ENCODE results near the gene PLA2G12B. TPM values are rescaled to one million over a fixed set of nuclear protein-coding genes. Genes with fewer than 3 reads are reported as not detected.
"Not testable (repeated sequence)": the region's sequence is repeated elsewhere in the genome, so short reads cannot be mapped to it uniquely, and the experiment has no call there.

The PLA2G12B gene
- polyA plus RNA-seq, 4 donors: 18.7 to 73.9 (median 36.8) TPM

GRCh38 chr10:72917201-72917600, 37.4 kb downstream of the PLA2G12B start:
- not testable (repeated sequence) for H3K4me3 ChIP-seq (ENCODE audit: low read depth in 1 of 3, low read length in 3 of 3); FAIRE-seq; DNase-seq; H3K27me3 ChIP-seq (ENCODE audit: control insufficient read depth in 3 of 3, insufficient read depth in 3 of 3, low read length in 3 of 3); H3K27ac ChIP-seq (ENCODE audit: low read depth in 1 of 3, low read length in 2 of 3); H3K4me1 ChIP-seq (ENCODE audit: control insufficient read depth in 3 of 3, insufficient read depth in 2 of 3, low read depth in 1 of 3, low read length in 2 of 3); H3K9me3 ChIP-seq (ENCODE audit: control insufficient read depth in 2 of 2, insufficient read depth in 1 of 2, low read depth in 1 of 2, low read length in 1 of 2); H3K36me3 ChIP-seq (ENCODE audit: control insufficient read depth in 3 of 3, insufficient read depth in 2 of 3, low read depth in 1 of 3, low read length in 3 of 3)
- WGBS, 3 donors: 72 to 93% (median 83%) methylated on average over 3 of the region's 3 CpGs

- Histone ChIP-seq H3K27ac (ENCODE audit: low read depth in 1 of 3, low read length in 2 of 3) (no peak overlapping the region), H3K4me1 (ENCODE audit: control insufficient read depth in 3 of 3, insufficient read depth in 2 of 3, low read depth in 1 of 3, low read length in 2 of 3) (no peaks in the 10 kb centered on the region), H3K9me3 (ENCODE audit: control insufficient read depth in 2 of 2, insufficient read depth in 1 of 2, low read depth in 1 of 2, low read length in 1 of 2) (no peaks in the 10 kb centered on the region), H3K4me3 (ENCODE audit: low read depth in 1 of 3, low read length in 3 of 3) (no peak overlapping the region), H3K36me3 (ENCODE audit: control insufficient read depth in 3 of 3, insufficient read depth in 2 of 3, low read depth in 1 of 3, low read length in 3 of 3) (peaks cover 0 to 1% (median 0%) of the 10 kb centered on the region in 3 donors), H3K27me3 (ENCODE audit: control insufficient read depth in 3 of 3, insufficient read depth in 3 of 3, low read length in 3 of 3) (no peaks in the 10 kb centered on the region)
- 83 to 92% (median 91%) methylated on average over 7 of the region's 7 CpGs for WGBS, 3 donors
- DNase-seq: no peak
- no peak for FAIRE-seq
Measured at GRCh38 chr10:72913287-72913686, 41.3 kb downstream of the PLA2G12B start.

DNA sequence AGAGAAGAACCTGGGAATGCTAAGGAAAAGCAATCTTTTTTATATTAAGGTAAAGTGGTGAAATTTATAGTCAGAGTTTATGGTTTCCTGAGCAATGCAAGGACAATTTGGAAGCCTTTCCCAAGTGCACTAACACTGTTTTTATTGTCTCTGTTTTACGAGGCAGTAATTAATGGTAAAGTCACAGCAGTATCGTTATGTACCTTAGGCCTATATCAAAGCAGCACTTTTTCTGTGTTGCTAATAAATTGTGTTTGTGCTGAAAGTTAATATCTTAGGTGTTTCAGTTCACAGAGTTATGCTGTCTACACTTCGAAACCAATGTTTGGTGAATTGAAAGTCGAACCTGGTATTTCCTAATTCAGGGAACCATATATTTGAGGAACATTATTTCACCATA, 41.9 kb downstream of the PLA2G12B start:
- DNase-seq: no peak
- no peaks in the 10 kb centered on the region for H3K4me1 ChIP-seq (ENCODE audit: control insufficient read depth in 3 of 3, insufficient read depth in 2 of 3, low read depth in 1 of 3, low read length in 2 of 3)
- no peaks in the 10 kb centered on the region for H3K27me3 ChIP-seq (ENCODE audit: control insufficient read depth in 3 of 3, insufficient read depth in 3 of 3, low read length in 3 of 3)
- WGBS, 3 donors: 29 to 64% (median 56%) methylated on average over 4 of the region's 4 CpGs
- no peak for FAIRE-seq
- peaks cover 0 to 1% (median 0%) of the 10 kb centered on the region in 3 donors for H3K36me3 ChIP-seq (ENCODE audit: control insufficient read depth in 3 of 3, insufficient read depth in 2 of 3, low read depth in 1 of 3, low read length in 3 of 3)
- no peak overlapping the region for H3K27ac ChIP-seq (ENCODE audit: low read depth in 1 of 3, low read length in 2 of 3)
- no peak overlapping the region for H3K4me3 ChIP-seq (ENCODE audit: low read depth in 1 of 3, low read length in 3 of 3)
- no peaks in the 10 kb centered on the region for H3K9me3 ChIP-seq (ENCODE audit: control insufficient read depth in 2 of 2, insufficient read depth in 1 of 2, low read depth in 1 of 2, low read length in 1 of 2)

- H3K4me3 ChIP-seq (ENCODE audit: low read depth in 1 of 3, low read length in 3 of 3): no peak overlapping the region
- DNase-seq (no peak), FAIRE-seq (no peak)
- H3K9me3 ChIP-seq (ENCODE audit: control insufficient read depth in 2 of 2, insufficient read depth in 1 of 2, low read depth in 1 of 2, low read length in 1 of 2): no peaks in the 10 kb centered on the region
- WGBS, 3 donors: 93 to 96% (median 93%) methylated on average over 2 of the region's 2 CpGs
- no peaks in the 10 kb centered on the region for H3K4me1 ChIP-seq (ENCODE audit: control insufficient read depth in 3 of 3, insufficient read depth in 2 of 3, low read depth in 1 of 3, low read length in 2 of 3)
- H3K27me3 ChIP-seq (ENCODE audit: control insufficient read depth in 3 of 3, insufficient read depth in 3 of 3, low read length in 3 of 3): no peaks in the 10 kb centered on the region
- H3K27ac ChIP-seq (ENCODE audit: low read depth in 1 of 3, low read length in 2 of 3): no peak overlapping the region
- peaks cover 0 to 1% (median 0%) of the 10 kb centered on the region in 3 donors for H3K36me3 ChIP-seq (ENCODE audit: control insufficient read depth in 3 of 3, insufficient read depth in 2 of 3, low read depth in 1 of 3, low read length in 3 of 3)
Measured at GRCh38 chr10:72911758-72912157, 42.8 kb downstream of the PLA2G12B start.

DNA sequence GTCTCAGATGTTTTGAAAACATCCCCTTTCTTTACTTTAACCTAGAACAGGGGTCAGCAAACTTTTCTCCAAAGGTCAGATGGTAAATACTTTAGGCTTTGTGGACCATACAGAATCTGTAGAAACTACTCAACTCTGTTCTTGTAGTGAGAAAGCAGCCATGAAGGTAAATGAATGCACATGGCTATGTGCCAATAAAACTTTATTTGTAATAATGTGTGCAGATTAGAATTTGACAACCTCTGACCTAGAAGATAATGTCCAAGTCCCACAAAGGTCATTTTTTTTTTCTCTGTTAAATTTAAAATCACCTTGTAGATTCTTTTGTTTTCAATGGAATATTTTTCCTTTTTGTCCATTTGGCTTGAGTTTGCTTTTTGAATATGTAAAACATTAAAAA, 43.9 kb downstream of the PLA2G12B start:
- DNase-seq (no peak), FAIRE-seq (no peak)
- H3K4me3 ChIP-seq (ENCODE audit: low read depth in 1 of 3, low read length in 3 of 3): no peak overlapping the region
- H3K27me3 ChIP-seq (ENCODE audit: control insufficient read depth in 3 of 3, insufficient read depth in 3 of 3, low read length in 3 of 3): no peaks in the 10 kb centered on the region
- no peaks in the 10 kb centered on the region for H3K4me1 ChIP-seq (ENCODE audit: control insufficient read depth in 3 of 3, insufficient read depth in 2 of 3, low read depth in 1 of 3, low read length in 2 of 3)
- peaks cover 0 to 1% (median 0%) of the 10 kb centered on the region in 3 donors for H3K36me3 ChIP-seq (ENCODE audit: control insufficient read depth in 3 of 3, insufficient read depth in 2 of 3, low read depth in 1 of 3, low read length in 3 of 3)
- no peaks in the 10 kb centered on the region for H3K9me3 ChIP-seq (ENCODE audit: control insufficient read depth in 2 of 2, insufficient read depth in 1 of 2, low read depth in 1 of 2, low read length in 1 of 2)
- no peak overlapping the region for H3K27ac ChIP-seq (ENCODE audit: low read depth in 1 of 3, low read length in 2 of 3)

DNA sequence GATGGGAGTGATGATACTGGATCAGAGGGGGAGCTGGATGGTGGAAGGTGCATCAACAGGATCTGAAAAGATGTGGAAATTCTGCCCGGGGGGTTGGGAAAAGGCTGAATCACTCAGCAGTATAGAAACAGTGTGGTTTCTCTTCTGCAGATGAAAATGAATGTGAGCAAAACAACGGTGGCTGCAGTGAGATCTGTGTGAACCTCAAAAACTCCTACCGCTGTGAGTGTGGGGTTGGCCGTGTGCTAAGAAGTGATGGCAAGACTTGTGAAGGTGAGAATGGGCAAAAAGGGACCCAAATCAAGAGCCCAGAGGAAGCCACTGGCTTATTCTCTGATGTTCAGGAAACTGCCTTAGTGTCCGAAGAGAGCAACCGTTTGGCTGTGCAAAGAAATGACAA, 48.2 kb downstream of the PLA2G12B start:
- Histone ChIP-seq H3K27ac (ENCODE audit: low read depth in 1 of 3, low read length in 2 of 3) (no peak overlapping the region), H3K4me3 (ENCODE audit: low read depth in 1 of 3, low read length in 3 of 3) (no peak overlapping the region), H3K27me3 (ENCODE audit: control insufficient read depth in 3 of 3, insufficient read depth in 3 of 3, low read length in 3 of 3) (no peaks in the 10 kb centered on the region), H3K4me1 (ENCODE audit: control insufficient read depth in 3 of 3, insufficient read depth in 2 of 3, low read depth in 1 of 3, low read length in 2 of 3) (no peaks in the 10 kb centered on the region), H3K36me3 (ENCODE audit: control insufficient read depth in 3 of 3, insufficient read depth in 2 of 3, low read depth in 1 of 3, low read length in 3 of 3) (no peaks in the 10 kb centered on the region), H3K9me3 (ENCODE audit: control insufficient read depth in 2 of 2, insufficient read depth in 1 of 2, low read depth in 1 of 2, low read length in 1 of 2) (peaks cover 0 to 3% of the 10 kb centered on the region in 2 donors)
- WGBS, 3 donors: 85 to 91% (median 86%) methylated on average over 6 of the region's 6 CpGs
- FAIRE-seq: no peak
- DNase-seq: no peak

DNA sequence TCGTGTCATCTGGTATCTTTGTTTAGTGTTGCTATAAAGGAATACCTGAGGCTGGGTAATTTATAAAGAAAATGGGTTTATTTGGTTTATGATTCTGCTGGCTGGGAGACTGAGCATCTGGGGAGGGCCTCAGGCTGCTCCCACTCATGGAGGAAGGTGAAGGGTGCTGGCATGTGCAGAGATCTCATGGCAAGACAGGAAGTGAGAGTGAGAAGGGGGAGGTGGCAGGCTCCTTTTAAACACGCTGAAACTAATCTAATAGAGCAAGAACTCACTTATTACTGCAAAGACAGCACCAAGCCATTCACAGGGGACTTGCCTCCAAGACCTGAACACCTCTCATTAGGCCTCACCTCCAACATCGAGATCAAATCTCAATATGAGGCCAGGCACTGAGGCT, 49.8 kb downstream of the PLA2G12B start:
- Histone ChIP-seq H3K27ac (ENCODE audit: low read depth in 1 of 3, low read length in 2 of 3) (no peak overlapping the region), H3K27me3 (ENCODE audit: control insufficient read depth in 3 of 3, insufficient read depth in 3 of 3, low read length in 3 of 3) (no peaks in the 10 kb centered on the region), H3K9me3 (ENCODE audit: control insufficient read depth in 2 of 2, insufficient read depth in 1 of 2, low read depth in 1 of 2, low read length in 1 of 2) (peaks cover 0 to 3% of the 10 kb centered on the region in 2 donors), H3K4me1 (ENCODE audit: control insufficient read depth in 3 of 3, insufficient read depth in 2 of 3, low read depth in 1 of 3, low read length in 2 of 3) (no peaks in the 10 kb centered on the region), H3K4me3 (ENCODE audit: low read depth in 1 of 3, low read length in 3 of 3) (no peak overlapping the region), H3K36me3 (ENCODE audit: control insufficient read depth in 3 of 3, insufficient read depth in 2 of 3, low read depth in 1 of 3, low read length in 3 of 3) (no peaks in the 10 kb centered on the region)
- 86 to 94% (median 90%) methylated on average over 3 of the region's 3 CpGs for WGBS, 3 donors
- FAIRE-seq: no peak
- DNase-seq: no peak

DNA sequence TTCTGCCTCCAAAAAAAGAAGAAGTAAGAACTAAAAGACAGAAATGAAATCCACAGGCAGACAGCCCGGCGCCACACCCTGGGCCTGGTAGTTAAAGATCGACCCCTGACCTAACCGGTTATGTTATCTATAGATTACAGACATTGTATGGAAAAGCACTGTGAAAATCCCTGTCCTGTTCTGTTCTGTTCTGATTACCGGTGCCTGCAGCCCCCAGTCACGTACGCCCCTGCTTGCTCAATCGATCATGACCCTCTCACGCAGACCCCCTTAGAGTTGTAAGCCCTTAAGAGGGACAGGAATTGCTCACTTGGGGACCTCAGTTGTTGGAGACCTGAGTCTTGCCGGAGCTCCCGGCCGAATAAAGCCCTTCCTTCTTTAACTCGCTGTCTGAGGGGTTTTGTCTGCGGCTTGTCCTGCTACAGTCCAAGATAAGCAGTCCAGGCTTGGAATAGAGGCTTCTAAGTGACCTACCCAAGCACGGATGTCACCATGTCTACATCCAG, 50.6 kb downstream of the PLA2G12B start:
- H3K4me3 ChIP-seq (ENCODE audit: low read depth in 1 of 3, low read length in 3 of 3); H3K36me3 ChIP-seq (ENCODE audit: control insufficient read depth in 3 of 3, insufficient read depth in 2 of 3, low read depth in 1 of 3, low read length in 3 of 3); H3K9me3 ChIP-seq (ENCODE audit: control insufficient read depth in 2 of 2, insufficient read depth in 1 of 2, low read depth in 1 of 2, low read length in 1 of 2); H3K4me1 ChIP-seq (ENCODE audit: control insufficient read depth in 3 of 3, insufficient read depth in 2 of 3, low read depth in 1 of 3, low read length in 2 of 3); DNase-seq; H3K27ac ChIP-seq (ENCODE audit: low read depth in 1 of 3, low read length in 2 of 3); H3K27me3 ChIP-seq (ENCODE audit: control insufficient read depth in 3 of 3, insufficient read depth in 3 of 3, low read length in 3 of 3); FAIRE-seq: not testable (repeated sequence)
- WGBS, 3 donors: 74 to 87% (median 81%) methylated on average over 15 of the region's 15 CpGs

DNA sequence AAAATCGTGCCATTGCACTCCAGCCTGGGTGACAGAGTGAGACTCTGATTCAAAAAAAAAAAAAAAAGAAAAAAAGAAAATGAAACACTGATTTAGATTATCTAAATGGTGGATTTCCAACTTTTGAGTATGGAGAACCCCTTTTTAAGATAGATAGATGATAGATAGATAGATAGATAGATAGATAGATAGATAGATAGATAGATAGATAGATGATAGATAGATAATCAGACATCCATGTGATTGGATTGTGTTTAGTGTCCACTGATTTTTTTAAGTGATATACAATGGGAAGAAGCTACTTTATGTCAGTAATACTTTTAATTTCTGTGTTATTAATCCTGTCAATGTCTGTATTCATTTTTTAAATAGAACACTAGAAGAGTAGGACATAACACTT, 55.1 kb downstream of the PLA2G12B start:
- no peaks in the 10 kb centered on the region for H3K4me1 ChIP-seq (ENCODE audit: control insufficient read depth in 3 of 3, insufficient read depth in 2 of 3, low read depth in 1 of 3, low read length in 2 of 3)
- no peak overlapping the region for H3K27ac ChIP-seq (ENCODE audit: low read depth in 1 of 3, low read length in 2 of 3)
- no peak for DNase-seq
- no peaks in the 10 kb centered on the region for H3K27me3 ChIP-seq (ENCODE audit: control insufficient read depth in 3 of 3, insufficient read depth in 3 of 3, low read length in 3 of 3)
- 87 to 96% (median 94%) methylated on average over 1 of the region's 1 CpG for WGBS, 3 donors
- no peaks in the 10 kb centered on the region for H3K36me3 ChIP-seq (ENCODE audit: control insufficient read depth in 3 of 3, insufficient read depth in 2 of 3, low read depth in 1 of 3, low read length in 3 of 3)
- H3K9me3 ChIP-seq (ENCODE audit: control insufficient read depth in 2 of 2, insufficient read depth in 1 of 2, low read depth in 1 of 2, low read length in 1 of 2): peaks cover 0 to 3% of the 10 kb centered on the region in 2 donors
- no peak overlapping the region for H3K4me3 ChIP-seq (ENCODE audit: low read depth in 1 of 3, low read length in 3 of 3)
- no peak for FAIRE-seq
